ENCODE measurements around the gene CLEC16A. TPM values are rescaled to one million over a fixed set of nuclear protein-coding genes. Genes with fewer than 3 reads are reported as not detected.
A peak's percentile ranks its signal among the peaks of the same experiment; 100 is the strongest.

CLEC16A gene
- total and polyA plus RNA-seq, 9 of the 15 experiments (the other 6 are each of a cell fraction or from before 2014, with no cell fraction given), result 1.00 to 22.3 (median 10.0) TPM

DNA sequence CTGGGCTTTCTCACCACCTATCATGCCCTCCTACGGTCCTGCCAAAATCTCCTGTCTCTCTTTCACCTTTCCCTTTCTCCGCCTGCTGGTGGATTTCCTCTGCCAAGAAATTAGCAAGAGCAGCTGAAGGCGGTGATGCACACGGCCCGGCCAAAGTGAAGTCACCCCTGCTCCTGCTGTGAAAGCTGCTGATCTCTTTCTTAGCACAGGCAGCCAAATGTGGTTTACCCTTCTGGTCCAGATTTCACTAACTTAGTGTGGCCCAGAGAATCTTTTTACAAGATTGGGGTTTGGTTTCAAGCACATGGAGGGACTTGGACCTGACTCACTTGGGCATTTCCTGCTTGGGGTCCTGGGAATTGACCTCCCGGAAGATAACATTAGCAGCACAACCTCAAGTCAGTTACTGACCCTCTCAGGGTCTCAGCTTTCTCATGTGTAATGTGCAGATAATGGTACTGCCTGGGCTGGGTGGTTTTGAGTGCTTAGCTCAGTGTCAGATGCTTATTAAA lies 155.9 kb downstream of the CLEC16A start (continued):
- TF ChIP-seq THRB (CRISPR knock-in tag; conservative IDR thresholded peaks at IDR 0.05), result no peak
- TF ChIP-seq, protein P1, sequence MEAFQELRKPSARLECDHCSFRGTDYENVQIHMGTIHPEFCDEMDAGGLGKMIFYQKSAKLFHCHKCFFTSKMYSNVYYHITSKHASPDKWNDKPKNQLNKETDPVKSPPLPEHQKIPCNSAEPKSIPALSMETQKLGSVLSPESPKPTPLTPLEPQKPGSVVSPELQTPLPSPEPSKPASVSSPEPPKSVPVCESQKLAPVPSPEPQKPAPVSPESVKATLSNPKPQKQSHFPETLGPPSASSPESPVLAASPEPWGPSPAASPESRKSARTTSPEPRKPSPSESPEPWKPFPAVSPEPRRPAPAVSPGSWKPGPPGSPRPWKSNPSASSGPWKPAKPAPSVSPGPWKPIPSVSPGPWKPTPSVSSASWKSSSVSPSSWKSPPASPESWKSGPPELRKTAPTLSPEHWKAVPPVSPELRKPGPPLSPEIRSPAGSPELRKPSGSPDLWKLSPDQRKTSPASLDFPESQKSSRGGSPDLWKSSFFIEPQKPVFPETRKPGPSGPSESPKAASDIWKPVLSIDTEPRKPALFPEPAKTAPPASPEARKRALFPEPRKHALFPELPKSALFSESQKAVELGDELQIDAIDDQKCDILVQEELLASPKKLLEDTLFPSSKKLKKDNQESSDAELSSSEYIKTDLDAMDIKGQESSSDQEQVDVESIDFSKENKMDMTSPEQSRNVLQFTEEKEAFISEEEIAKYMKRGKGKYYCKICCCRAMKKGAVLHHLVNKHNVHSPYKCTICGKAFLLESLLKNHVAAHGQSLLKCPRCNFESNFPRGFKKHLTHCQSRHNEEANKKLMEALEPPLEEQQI (IDR thresholded peaks at IDR 0.05), result no peak
- TF ChIP-seq SMC3 (conservative IDR thresholded peaks at IDR 0.05; ENCODE audit: insufficient read depth, low read depth, low read length), result no peak
- no peak for TF ChIP-seq ZNF444 (CRISPR knock-in tag; IDR thresholded peaks at IDR 0.05)
- peak; percentile 92 for TF ChIP-seq DPF2 (IDR thresholded peaks at IDR 0.05)
- no peak for TF ChIP-seq ZNF253 (CRISPR knock-in tag; conservative IDR thresholded peaks at IDR 0.05)
- TF ChIP-seq JUND (IDR thresholded peaks at IDR 0.05; ENCODE audit: borderline replicate concordance, low read depth, low read length), result peak; percentile 73
- peak; percentile 65; the same call in 1 of the 3 replicates for TF ChIP-seq JUND (tag; IDR thresholded peaks at IDR 0.05; ENCODE audit: borderline replicate concordance, low read depth, low read length)
- TF ChIP-seq RBM34 (IDR thresholded peaks at IDR 0.05; ENCODE audit: borderline replicate concordance, insufficient read depth, low read length), result no peak
- TF ChIP-seq WHSC1 (IDR thresholded peaks at IDR 0.05; ENCODE audit: low read length), result no peak
- no peak for TF ChIP-seq ZNF324 (CRISPR knock-in tag; IDR thresholded peaks at IDR 0.05)
- TF ChIP-seq NELFE (IDR thresholded peaks at IDR 0.05; ENCODE audit: insufficient read depth, insufficient read length), result no peak
- TF ChIP-seq, protein P2, sequence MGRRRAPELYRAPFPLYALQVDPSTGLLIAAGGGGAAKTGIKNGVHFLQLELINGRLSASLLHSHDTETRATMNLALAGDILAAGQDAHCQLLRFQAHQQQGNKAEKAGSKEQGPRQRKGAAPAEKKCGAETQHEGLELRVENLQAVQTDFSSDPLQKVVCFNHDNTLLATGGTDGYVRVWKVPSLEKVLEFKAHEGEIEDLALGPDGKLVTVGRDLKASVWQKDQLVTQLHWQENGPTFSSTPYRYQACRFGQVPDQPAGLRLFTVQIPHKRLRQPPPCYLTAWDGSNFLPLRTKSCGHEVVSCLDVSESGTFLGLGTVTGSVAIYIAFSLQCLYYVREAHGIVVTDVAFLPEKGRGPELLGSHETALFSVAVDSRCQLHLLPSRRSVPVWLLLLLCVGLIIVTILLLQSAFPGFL (CRISPR knock-in tag; IDR thresholded peaks at IDR 0.05), result no peak
- TF ChIP-seq RBM15 (IDR thresholded peaks at IDR 0.05; ENCODE audit: insufficient read depth, low read length), result no peak
- no peak for TF ChIP-seq TAF15 (IDR thresholded peaks at IDR 0.05; ENCODE audit: low read depth, low read length)
- no peak for TF ChIP-seq KDM4B (IDR thresholded peaks at IDR 0.05; ENCODE audit: borderline replicate concordance in 2 of 2, low read depth in 1 of 2)

Measured in K562 (cell line).